Activated CD8-positive, alpha-beta memory T cell treated with anti-CD3 and anti-CD28 coated beads, Interleukin-2, amount 10 ng/mL, durations not matched to agents 7 days and 5 days (primary cell): ENCODE data around the gene NTM. TPM values are rescaled to one million over a fixed set of nuclear protein-coding genes. Genes with fewer than 3 reads are reported as not detected.

Source experiments
- ATAC-seq: fragments of 150-1000 bp; cut with Tn5 transposase; one replicate; pipeline ENCODE4 v1.10.0; 2021; ENCODE audit warnings: moderate library complexity
- CTCF ChIA-PET: fragments of 350-600 bp; sonication (Branson Sonifier 250); formaldehyde crosslinking; loops from one replicate; lab custom pipeline; 2021; ENCODE audit warnings: antibody characterized with exemption; lab: Charles Lee
- DNase-seq: peaks from one replicate; pipeline ENCODE4 v3.0.0-alpha.2; 2020
- H3K27ac Mint-ChIP-seq: one replicate; pipeline ENCODE4 v1.8.0; 2021; ENCODE audit warnings: mild to moderate bottlenecking, mixed read lengths
- H3K27me3 Mint-ChIP-seq: one replicate; pipeline ENCODE4 v1.8.0; 2021; ENCODE audit warnings: mixed read lengths
- H3K36me3 Mint-ChIP-seq: one replicate; pipeline ENCODE4 v1.8.0; 2021; ENCODE audit warnings: mild to moderate bottlenecking, mixed read lengths
- H3K4me1 Mint-ChIP-seq: one replicate; pipeline ENCODE4 v1.8.0; 2021; ENCODE audit warnings: mixed read lengths
- H3K4me3 Mint-ChIP-seq: one replicate; pipeline ENCODE4 v1.8.0; 2021; ENCODE audit warnings: mild to moderate bottlenecking, moderate library complexity, mixed read lengths
- H3K9me3 Mint-ChIP-seq: one replicate; pipeline ENCODE4 v1.8.0; 2022; ENCODE audit warnings: low read depth, mixed read lengths
- total RNA-seq, 2 experiments: library from RNA; stranded (reverse); gene quantifications; one replicate each; pipeline ENCODE4 v1.2.3, GENCODE V29; 2021

Gene NTM
- total RNA-seq, 2 experiments from 2014 or later, result not detected

GRCh38 chr11:131841925-131842635 lies 471.7 kb downstream of the NTM start:
- Mint-ChIP-seq H3K27ac (no peak overlapping the region), H3K36me3 (no peaks in the 10 kb centered on the region), H3K4me1 (no peaks in the 10 kb centered on the region), H3K27me3 (no peaks in the 10 kb centered on the region), H3K4me3 (no peak overlapping the region), H3K9me3 (peaks cover 3% of the 10 kb centered on the region)
- DNase-seq (no peak), ATAC-seq (no peak)
- CTCF ChIA-PET, result no interaction called here

GRCh38 chr11:131845255-131845654 lies 474.8 kb downstream of the NTM start:
- Mint-ChIP-seq H3K9me3 (no peaks in the 10 kb centered on the region), H3K27ac (no peak overlapping the region), H3K27me3 (no peaks in the 10 kb centered on the region), H3K4me1 (no peaks in the 10 kb centered on the region), H3K4me3 (no peak overlapping the region), H3K36me3 (no peaks in the 10 kb centered on the region)
- CTCF ChIA-PET, result no interaction called here
- ATAC-seq, result no peak
- no peak for DNase-seq

GRCh38 chr11:131849485-131849884 lies 479.1 kb downstream of the NTM start:
- CTCF ChIA-PET, result no interaction called here
- Mint-ChIP-seq H3K4me3 (no peak overlapping the region), H3K4me1 (no peaks in the 10 kb centered on the region), H3K36me3 (no peaks in the 10 kb centered on the region), H3K27ac (no peak overlapping the region), H3K27me3 (no peaks in the 10 kb centered on the region), H3K9me3 (no peaks in the 10 kb centered on the region)
- no peak for DNase-seq
- no peak for ATAC-seq

DNA sequence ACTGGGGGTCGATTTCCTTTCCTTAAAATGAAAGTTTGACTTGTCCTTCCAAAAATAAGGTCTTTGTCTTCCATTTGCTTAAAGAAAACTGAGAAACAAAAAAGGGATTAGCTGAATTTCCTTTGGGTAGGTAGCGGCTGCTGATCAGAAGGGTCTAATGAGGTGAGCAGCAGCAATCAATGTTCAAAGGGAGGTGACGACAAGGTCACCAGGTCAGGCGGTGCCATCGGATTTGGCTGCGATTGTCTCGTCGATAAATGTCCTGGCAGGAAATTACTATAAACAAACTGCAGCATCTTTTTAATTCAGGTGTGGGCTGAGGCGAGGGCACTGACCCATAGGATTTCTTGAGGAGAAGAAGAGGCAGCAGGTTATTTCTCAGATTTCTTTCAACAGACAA lies 480.1 kb downstream of the NTM start:
- CTCF ChIA-PET, result no interaction called here
- no peaks in the 10 kb centered on the region for H3K36me3 Mint-ChIP-seq

GRCh38 chr11:131851964-131852755 lies 481.7 kb downstream of the NTM start:
- Mint-ChIP-seq H3K9me3 (no peaks in the 10 kb centered on the region), H3K27me3 (no peaks in the 10 kb centered on the region), H3K4me1 (no peaks in the 10 kb centered on the region), H3K27ac (no peak overlapping the region), H3K4me3 (no peak overlapping the region), H3K36me3 (no peaks in the 10 kb centered on the region)
- DNase-seq, result no peak
- no peak for ATAC-seq
- CTCF ChIA-PET, result interaction anchor here (1.4 kb wide), 1 partner anchor 157 kb away, joined by 3 read pairs; no protein-coding TSS in a partner anchor

More for the DNA sequence above, 480.1 kb downstream of the NTM start:
- Mint-ChIP-seq H3K27ac (no peak overlapping the region), H3K4me3 (no peak overlapping the region), H3K27me3 (no peaks in the 10 kb centered on the region), H3K4me1 (no peaks in the 10 kb centered on the region), H3K9me3 (no peaks in the 10 kb centered on the region)
- ATAC-seq, result no peak
- no peak for DNase-seq

DNA sequence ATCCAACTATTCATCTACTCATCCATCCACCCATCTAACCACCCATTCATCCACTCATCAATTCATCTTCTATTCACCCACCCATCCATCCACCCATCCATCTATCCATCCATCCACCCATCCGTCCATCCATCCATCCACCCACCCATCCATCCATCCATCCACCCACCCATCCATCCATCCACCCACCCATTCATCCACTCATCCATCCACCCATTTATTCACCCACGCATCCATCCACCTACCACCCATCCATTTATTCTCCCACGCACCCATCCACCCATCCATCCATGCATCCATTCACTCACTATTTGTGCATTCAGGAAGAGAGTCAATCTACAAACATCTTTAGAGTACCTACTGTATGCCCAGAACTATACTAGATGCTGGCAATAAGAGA lies 482.3 kb downstream of the NTM start:
- H3K4me1 Mint-ChIP-seq, result no peaks in the 10 kb centered on the region
- DNase-seq (no peak), ATAC-seq (no peak)
- H3K27ac Mint-ChIP-seq, result no peak overlapping the region
- H3K9me3 Mint-ChIP-seq, result no peaks in the 10 kb centered on the region
- H3K27me3 Mint-ChIP-seq, result no peaks in the 10 kb centered on the region
- no peaks in the 10 kb centered on the region for H3K36me3 Mint-ChIP-seq
- CTCF ChIA-PET, result no interaction called here
- no peak overlapping the region for H3K4me3 Mint-ChIP-seq

GRCh38 chr11:131854391-131854790 lies 484.0 kb downstream of the NTM start:
- Mint-ChIP-seq H3K27me3 (no peaks in the 10 kb centered on the region), H3K27ac (no peak overlapping the region), H3K9me3 (no peaks in the 10 kb centered on the region), H3K4me1 (no peaks in the 10 kb centered on the region), H3K36me3 (no peaks in the 10 kb centered on the region), H3K4me3 (no peak overlapping the region)
- DNase-seq, result no peak
- ATAC-seq, result no peak
- CTCF ChIA-PET, result no interaction called here

- Mint-ChIP-seq H3K4me1 (no peaks in the 10 kb centered on the region), H3K36me3 (no peaks in the 10 kb centered on the region), H3K4me3 (no peak overlapping the region), H3K27ac (no peak overlapping the region), H3K9me3 (no peaks in the 10 kb centered on the region), H3K27me3 (no peaks in the 10 kb centered on the region)
- ATAC-seq (no peak), DNase-seq (no peak)
- CTCF ChIA-PET, result no interaction called here
These were observed 484.9 kb downstream of the NTM start for GRCh38 chr11:131855320-131855719.

GRCh38 chr11:131857246-131857645 lies 486.8 kb downstream of the NTM start:
- Mint-ChIP-seq H3K36me3 (no peaks in the 10 kb centered on the region), H3K4me3 (no peak overlapping the region), H3K27ac (no peak overlapping the region), H3K9me3 (no peaks in the 10 kb centered on the region), H3K27me3 (no peaks in the 10 kb centered on the region), H3K4me1 (no peaks in the 10 kb centered on the region)
- DNase-seq (no peak), ATAC-seq (no peak)
- CTCF ChIA-PET, result no interaction called here

GRCh38 chr11:131858505-131858904 lies 488.1 kb downstream of the NTM start:
- Mint-ChIP-seq H3K4me3 (no peak overlapping the region), H3K27ac (no peak overlapping the region), H3K27me3 (no peaks in the 10 kb centered on the region), H3K36me3 (no peaks in the 10 kb centered on the region), H3K4me1 (no peaks in the 10 kb centered on the region), H3K9me3 (no peaks in the 10 kb centered on the region)
- DNase-seq (no peak), ATAC-seq (no peak)
- CTCF ChIA-PET, result no interaction called here

DNA sequence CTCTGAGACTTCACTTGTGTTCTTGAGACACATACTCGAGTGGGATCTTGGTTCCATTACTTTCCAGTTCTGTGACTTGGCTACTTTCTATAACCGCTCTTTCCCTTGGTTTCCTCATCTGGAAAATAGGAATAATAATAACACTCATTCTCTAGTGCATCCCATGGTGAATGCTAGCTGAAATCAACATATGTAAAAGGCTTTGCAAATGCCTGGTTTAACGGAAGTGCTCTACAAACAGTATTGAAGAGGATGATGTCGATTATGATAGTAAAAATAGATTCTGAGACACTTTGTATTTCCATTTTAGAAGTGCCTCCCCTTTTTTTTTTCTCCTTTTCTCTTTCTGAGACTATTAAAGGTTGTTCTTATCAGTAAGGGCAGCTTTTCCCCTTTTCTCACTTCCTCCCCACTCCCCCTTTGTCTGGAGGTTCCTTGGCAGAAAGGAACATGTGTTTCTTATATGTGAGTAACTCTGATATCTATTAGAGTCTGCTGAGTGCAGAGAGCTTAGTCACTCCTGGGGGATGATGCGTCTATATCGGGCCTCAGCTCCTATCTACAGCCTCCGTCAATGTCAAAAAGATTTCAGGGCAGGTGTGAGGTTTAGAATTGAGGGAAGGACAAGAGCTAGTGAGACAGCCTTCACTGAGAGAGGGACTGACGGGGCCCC lies 489.3 kb downstream of the NTM start:
- H3K9me3 Mint-ChIP-seq, result no peaks in the 10 kb centered on the region
- CTCF ChIA-PET, result no interaction called here

GRCh38 chr11:131864228-131864627 lies 493.8 kb downstream of the NTM start:
- DNase-seq, result no peak
- Mint-ChIP-seq H3K9me3 (peaks cover 8% of the 10 kb centered on the region), H3K27ac (no peak overlapping the region), H3K4me3 (no peak overlapping the region), H3K4me1 (no peaks in the 10 kb centered on the region), H3K36me3 (no peaks in the 10 kb centered on the region), H3K27me3 (no peaks in the 10 kb centered on the region)
- CTCF ChIA-PET, result interaction anchor here (0.9 kb wide), 1 partner anchor 169 kb away, joined by 3 read pairs; no protein-coding TSS in a partner anchor
- no peak for ATAC-seq

More for the DNA sequence above, 489.3 kb downstream of the NTM start:
- Mint-ChIP-seq H3K27ac (no peak overlapping the region), H3K36me3 (no peaks in the 10 kb centered on the region), H3K4me1 (no peaks in the 10 kb centered on the region), H3K27me3 (no peaks in the 10 kb centered on the region), H3K4me3 (no peak overlapping the region)
- no peak for DNase-seq
- ATAC-seq, result no peak

- CTCF ChIA-PET, result no interaction called here
- Mint-ChIP-seq H3K27me3 (no peaks in the 10 kb centered on the region), H3K27ac (no peak overlapping the region), H3K4me1 (no peaks in the 10 kb centered on the region), H3K36me3 (no peaks in the 10 kb centered on the region), H3K4me3 (no peak overlapping the region), H3K9me3 (peaks cover 8% of the 10 kb centered on the region)
- ATAC-seq (no peak), DNase-seq (no peak)
These were observed 495.4 kb downstream of the NTM start for GRCh38 chr11:131865860-131866259.
